HepG2 (cell line): ENCODE results near the gene S1PR3.

Experiments used
- NFIC ChIP-seq: IDR thresholded peaks from 2 replicates; pipeline ENCODE4 v1.6.1; 2012; ENCODE audit warnings: mild to moderate bottlenecking, low read length, inconsistent platforms
- ZNF260 ChIP-seq: sonication (generic); formaldehyde crosslinking; IDR thresholded peaks from 2 replicates; pipeline ENCODE4 v1.4.0; 2020; ENCODE audit warnings: missing genetic modification reagents, low read depth, mild to moderate bottlenecking, borderline replicate concordance

DNA sequence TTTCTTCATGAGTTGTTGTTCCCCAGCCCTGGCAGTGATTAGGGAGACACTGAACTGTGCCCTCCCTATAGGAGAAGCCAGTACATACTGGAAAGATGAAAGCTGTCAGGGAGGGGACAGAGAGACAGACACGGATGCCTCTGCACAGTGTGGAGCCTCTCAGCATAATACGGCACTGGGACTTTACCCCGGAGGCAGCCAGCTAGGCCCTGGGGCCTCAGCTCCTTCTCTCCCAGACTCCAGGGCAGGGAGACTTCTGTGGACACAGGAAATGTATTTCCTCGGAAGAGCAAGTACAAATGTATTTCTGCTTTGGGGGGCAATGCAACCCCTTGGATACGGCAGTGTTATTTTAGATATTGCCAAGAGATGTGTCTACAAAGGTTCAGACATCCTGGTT lies 62.0 kb downstream of the S1PR3 start:
- TF ChIP-seq NFIC (no peak), ZNF260 (CRISPR knock-in tag) (no peak)
